Nucleus accumbens (tissue), 56 donors: ENCODE data around the gene PLPP4.
A peak's percentile ranks its signal among the peaks of the same experiment; 100 is the strongest.
"Not testable (repeated sequence)": the region's sequence is repeated elsewhere in the genome, so short reads cannot be mapped to it uniquely, and the experiment has no call there.

Source experiments
- DNase-seq, 56 donors: peaks; one replicate each; lab custom pipeline; 2025; lab: John Stamatoyannopoulos, UW

The PLPP4 gene

DNA sequence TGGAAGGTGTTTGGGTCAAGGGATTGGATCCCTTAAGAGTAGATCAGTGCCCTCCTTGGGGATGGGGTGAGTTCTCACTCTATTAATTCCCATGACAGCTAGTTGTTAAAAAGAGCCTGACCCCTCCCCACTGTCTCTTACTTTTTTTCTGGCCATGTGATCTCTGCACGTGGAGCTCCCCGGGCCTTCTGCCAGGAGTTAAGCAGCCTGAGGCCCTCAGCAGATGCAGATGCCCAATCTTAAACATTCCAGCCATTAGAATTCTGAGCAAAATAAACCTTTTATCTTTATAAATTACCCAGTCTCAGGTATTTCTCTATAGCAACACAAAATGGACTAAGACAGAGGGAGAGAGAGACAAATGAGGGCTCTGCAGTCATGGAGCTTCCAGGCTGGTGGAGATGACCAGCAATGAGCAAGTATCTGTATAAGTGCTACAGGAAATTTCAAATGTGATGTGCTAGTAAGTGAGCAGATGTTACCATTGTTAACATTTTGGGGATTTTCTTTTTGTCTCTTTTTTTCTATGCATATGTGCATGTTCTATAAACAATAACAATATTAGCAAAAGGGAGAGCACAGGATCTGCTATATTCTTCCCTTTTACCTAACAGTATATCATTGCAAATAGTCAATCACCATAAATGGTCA lies 26.7 kb downstream of the PLPP4 start:
- no peak for DNase-seq

DNA sequence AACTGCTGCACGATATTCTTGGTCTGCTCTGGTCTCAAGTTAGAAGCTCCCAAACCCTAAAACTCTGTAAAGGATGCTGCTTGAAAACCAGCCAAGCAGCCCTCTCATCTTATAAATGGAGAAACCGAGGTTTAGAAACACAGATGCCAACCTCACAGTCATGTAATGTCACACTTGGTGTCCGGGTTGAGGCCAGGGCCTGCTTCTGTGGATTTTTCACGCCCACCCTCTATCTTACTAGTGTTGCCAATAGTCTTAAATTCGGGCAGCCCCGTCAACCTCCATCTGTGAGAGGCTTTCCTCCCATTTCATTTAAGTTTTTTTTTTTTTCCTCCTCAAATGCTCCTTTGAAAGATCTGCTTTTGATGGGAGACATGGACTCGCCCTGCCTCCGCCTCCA lies 28.9 kb downstream of the PLPP4 start:
- DNase-seq, result no peak

DNA sequence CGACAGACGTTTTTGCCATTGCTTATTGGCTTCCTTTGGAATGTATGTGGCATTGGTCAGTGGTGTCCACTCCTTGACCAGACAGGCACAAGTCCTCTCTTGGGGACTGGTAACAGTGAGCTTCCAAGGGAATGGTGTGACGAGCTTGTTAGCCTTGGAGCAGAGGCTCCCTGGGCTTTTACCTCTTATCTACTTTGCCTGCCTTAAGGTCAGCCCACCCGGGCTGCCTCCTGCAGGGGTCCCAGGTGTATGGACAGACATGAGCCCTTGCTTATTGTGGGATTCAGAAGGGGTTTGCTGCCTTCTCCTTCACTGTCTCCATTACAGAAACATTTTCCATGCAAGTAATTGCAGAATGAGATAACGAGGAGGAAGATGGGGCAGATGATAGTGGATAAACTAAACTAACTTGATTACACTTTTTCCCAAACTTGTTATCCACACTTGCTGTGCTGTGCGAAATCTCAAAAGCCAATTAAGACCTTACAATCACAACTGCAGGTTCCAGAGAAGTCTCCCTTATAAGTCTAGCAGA lies 29.7 kb downstream of the PLPP4 start:
- no peak for DNase-seq

DNA sequence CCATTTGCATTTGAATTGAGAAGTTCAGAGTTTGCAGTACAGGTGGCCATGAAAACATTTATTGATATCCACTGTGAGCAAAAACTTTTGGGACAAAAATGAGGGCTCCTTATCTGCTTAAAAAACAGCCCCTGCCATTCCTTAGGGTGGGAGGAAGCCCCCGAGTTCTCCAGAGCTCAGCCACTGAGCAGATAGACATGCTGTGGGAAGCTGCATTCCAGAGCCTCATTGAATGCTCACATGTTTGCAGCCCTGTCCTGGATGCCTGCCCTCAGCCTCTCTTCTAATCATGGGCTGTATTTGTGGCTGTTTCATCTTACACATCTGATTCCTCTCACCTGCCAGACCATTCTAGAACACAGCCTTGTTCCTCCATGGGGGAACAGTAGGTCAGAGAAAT lies 33.3 kb downstream of the PLPP4 start:
- no peak for DNase-seq

DNA sequence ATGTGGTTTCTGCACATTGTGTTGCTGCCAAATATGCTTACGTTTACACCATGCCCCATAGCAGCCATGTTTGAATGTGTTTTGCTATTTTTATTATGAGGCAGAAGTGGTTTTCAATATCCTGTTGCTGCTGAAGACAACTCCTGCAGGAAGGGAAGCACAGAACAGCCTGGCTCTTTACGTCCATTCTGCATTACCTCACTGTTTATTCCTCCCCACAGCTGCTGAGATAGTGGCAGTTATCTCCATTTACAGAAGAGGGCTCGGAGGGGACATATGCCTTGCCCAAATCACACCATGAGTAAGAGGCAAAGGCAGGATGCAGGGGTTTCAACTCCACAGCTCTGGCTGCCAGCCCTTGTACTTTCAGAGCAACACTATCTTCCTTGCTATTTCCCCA lies 35.3 kb downstream of the PLPP4 start:
- no peak for DNase-seq

DNA sequence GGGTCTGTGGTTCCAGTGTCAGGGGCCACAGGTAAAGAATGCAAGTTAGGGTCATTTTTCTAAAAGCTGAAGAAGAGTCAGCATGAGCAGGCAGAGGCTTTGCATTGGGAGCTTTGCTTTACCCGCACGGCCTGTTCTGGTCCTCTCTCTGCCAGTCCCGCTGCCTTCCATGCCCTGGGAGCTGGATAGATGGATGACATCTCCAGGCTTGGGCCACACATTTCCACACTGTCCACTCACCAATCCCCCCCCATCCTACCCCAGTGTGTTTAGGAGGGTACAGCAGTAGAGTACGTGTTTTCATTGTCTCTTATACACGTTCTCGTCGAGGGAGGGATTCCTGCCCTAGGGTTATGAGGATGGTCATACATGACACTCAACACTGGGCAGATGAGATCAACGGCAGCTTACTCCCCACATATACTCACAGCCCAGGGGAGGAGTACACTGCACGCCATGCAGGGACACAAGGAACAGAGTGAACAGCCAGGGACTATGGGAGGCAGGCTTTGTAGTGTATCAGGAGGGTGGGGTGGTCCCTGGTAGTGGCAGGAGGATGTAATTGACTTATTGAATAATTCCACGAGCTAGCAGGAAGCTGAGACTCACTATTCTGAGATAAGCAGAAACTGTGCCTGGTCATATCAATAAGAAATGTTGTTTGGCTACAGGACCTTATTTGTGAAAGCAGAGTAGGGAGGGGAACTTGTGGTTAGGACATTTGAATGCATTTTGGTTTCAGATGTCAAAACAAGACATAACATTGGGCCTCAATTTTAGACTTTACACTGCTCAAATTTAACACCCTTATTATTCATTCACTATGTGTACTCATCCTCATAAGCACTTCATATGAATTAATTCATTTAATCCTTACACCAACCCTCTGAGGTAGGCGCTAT lies 36.6 kb downstream of the PLPP4 start:
- no peak for DNase-seq

DNA sequence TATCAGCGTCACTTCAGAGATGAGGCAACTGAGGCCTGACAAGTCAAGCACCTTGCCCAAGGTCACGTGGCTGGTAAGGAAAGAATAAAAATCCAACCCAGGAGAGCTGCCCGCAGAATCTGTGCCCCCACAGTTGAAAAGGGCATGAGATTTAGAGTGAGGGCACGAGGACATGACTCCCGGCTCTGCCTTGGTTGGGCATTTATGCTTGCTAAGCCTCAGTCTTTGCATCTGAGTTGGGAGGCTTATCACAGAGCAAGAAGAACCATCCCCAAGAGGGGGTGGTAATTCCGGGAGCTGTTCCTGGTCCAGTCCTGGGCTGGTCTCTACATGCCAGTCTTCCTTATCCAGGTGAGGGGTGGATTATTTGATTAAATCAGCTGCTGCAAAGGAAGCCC lies 37.3 kb downstream of the PLPP4 start:
- no peak for DNase-seq

DNA sequence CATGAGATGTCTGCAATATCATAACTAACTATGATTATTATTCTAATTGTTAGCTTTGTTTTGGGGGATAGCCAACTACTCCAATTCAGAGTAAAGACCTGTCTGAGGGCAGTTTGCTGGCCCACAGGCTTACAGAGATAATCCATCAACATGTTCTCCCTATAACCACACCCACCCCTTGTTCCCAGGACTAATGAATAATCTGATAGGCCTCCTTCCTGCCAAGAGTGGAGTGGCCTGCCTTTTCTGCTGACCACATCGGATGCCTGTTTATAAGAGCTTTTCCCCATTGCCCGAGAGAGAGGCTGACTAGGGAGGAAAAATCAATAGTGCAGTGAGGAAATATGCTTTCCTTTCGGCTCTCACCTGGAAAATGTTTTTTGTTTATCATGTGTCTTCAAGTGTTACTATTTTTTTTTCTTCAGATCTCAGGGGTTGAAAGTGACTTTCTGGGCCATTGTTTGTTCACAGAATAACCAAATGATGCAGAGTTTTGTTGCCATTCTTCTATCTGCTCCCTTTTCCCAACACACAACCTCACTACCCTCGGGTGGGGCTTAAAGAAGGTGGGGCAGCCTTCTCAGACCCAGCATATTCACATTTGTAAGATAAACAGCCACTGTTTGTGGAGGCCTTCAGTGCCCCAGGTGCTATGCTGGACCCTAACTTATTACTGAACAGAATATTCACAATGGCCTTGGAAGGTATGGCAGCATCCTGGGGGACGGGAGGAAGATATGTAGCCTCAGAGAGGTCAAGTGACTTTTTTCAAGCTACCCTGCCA lies 38.4 kb downstream of the PLPP4 start:
- no peak for DNase-seq

DNA sequence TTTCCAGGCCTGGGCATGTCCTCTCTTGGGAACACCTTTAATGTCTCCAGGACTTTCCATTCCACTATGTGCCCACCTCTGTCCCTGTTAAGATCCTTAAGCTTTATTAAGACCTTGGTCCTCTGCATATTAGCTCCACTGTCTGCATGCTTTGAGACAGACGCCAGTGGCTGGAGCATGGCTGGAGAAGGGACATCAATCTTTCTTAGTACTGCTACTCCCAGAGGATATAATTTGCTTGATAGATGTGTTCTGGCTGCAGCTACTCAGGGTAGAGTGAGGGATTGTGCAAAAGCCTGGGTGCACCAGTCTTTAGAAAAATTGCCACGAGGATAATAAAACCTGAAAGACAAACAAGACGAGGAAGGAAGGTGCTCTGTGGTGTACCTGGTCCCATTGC lies 42.9 kb downstream of the PLPP4 start:
- no peak for DNase-seq

DNA sequence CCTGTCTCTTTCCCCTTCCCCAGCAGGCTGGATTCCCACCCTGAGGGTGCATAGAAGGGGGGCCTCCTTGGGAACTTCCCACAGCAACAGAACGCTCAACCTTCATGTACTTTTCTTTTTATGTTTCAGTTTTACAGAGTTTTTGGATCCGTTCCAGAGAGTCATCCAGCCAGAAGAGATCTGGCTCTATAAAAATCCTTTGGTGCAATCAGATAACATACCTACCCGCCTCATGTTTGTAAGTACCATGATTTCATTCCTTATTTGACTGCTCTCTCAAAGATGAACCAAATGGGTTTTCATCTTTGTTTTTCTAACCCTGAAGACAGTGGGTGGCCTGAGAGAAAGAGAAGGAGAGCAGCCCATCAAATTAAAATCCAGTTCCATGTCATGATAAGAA lies 46.7 kb downstream of the PLPP4 start:
- no peak for DNase-seq

DNA sequence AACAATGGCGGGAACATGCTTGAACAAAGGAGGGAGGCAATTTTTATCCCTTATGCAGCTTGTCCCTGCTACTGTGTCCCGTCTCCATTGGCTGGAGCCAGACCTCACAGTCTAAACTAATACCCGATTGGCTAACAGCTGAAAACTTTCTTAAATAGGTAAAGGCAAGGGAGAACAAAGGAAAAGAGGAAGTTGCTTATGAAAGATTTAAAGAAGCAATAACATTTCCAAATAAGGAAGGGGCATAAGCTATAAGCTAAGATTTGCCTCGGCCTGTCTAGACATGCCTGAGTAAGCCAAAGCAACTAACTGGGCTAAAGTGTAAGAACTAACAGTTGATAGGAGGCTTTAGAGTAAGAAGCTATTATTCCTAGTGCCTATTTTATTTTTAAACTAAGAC lies 47.2 kb downstream of the PLPP4 start:
- not testable (repeated sequence) for DNase-seq

DNA sequence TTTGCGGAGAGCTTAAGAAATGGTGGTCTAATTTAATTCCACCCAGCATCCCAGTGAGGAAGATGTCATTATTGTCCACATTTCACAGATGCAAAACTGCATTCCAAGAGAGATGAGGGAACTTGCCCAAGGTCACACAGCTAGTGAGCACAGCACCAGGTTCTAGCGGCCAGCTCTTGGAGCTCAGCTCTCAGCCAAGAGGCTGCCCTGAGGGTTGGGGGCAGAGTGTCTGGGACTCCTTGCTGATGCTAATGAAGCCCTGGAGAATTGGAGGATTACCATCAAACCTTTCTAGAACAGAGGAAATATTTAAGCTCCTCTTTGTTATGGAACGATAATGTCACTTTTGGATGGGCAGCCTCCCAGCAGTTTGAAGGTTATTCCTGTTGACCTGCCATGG lies 48.0 kb downstream of the PLPP4 start:
- peak in 5 of 56 donors; percentile 2 to 30 (median 17) for DNase-seq

DNA sequence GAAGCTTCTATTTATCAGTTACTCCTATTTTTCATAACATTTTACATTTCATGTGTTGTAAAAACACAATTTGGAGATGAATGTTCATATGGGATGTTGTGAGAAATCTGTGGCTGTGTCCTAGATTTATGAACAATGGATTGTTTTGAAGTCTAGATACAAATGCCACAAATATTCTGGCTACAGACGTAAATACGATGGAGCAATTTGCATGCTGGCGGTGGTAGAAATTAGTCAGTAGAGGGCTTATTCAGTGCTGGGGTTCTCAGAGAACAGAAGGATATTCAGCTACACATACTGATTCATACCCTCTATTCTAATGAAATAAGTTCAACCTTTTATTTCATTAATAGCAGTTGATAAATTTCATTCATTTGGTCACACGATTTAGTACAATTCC lies 48.8 kb downstream of the PLPP4 start:
- no peak for DNase-seq

DNA sequence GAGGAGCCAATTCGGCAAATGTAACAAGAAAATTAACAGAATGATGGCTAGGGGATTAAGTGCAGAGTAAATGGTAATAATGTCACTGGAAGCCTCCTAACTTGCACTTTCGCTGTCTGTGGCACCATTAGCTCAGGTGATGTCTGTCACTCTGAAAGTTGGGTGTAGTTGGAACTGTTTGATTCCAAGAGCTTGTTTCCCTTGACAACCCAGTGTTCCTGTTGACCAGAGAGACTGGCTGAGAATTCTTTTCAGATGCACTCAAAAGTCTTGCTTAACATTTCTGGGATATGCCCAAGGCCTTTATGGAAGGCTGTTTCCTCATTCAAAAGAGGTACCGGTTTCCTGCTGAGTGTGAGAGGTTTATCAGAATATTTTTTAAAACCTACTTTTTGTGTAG lies 49.6 kb downstream of the PLPP4 start:
- DNase-seq, result no peak

DNA sequence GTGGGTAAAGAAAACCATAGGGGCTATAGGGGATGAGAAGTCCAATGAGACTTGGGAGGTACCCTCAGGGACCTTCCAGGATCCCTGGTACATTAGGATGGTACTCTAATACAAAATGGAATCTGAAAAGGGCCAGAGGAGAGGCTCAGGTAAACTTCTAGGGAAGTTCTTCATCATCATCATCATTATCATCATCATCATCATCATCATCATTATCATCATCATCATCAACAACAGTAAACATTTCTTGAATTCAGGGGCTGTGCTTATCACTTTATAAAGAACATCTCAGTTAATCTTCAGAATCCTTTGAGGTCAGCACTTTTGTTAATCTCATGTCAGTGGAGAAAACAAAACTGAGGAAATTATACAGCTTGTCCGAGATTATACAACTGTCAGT lies 50.1 kb downstream of the PLPP4 start:
- no peak for DNase-seq

DNA sequence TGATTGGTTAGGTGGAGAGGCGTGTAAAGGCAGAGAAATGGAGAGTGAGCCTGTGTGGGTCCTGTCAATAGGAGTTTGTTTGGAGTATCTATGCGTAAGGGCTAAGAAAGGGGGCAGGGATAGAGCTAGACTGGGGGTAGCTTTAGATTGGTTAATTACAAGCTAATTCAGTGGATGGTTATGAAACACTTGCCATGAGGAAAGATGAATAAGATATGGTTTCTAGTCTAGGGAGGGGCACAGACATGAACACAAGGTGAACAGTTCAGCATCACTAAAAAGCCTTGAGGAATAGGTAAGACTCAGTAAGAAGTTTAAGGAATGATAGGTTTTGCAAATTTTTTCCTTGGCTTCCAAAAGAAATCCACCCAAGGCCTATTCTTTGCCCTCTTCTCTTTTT lies 50.6 kb downstream of the PLPP4 start:
- DNase-seq, result no peak

DNA sequence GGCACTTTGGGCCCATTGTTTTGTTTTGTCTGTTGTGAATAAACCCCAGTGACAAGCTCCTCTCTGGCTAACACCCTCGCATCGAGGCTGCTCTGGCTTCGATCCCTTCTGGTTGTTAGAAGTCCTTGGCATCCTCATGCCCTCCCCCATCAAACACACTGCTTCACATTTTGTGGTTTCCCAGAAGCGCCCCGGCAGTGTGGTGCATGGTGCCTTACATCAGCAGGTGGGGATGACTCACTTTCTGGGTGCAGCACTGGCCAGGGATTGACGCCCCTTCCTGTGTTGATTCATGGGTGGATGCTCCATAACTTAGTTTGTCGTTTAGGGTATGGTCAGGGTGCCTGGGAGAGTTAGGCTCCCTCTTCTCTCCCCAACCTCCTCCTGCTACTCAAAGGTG lies 51.4 kb downstream of the PLPP4 start:
- DNase-seq, result peak in 4 of 56 donors; percentile 5 to 11 (median 6)

DNA sequence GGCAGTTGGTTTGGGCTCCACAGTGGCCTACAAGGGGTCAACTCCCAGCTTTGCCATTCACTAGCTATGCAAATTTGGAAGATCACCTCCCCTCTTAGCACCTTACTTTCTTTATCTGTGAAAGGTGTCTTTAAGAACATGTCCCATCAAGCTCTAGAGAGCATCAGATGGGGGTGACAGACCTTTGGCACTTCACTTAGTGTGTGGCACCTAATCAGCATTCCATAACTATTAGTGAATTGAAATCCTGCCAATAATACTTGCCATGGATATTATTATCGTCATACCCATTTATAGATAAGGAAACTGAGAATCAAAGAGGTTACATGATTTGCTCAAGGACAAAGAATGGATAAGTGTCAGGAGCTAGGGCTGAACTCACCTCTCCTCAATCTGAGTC lies 51.9 kb downstream of the PLPP4 start:
- no peak for DNase-seq

DNA sequence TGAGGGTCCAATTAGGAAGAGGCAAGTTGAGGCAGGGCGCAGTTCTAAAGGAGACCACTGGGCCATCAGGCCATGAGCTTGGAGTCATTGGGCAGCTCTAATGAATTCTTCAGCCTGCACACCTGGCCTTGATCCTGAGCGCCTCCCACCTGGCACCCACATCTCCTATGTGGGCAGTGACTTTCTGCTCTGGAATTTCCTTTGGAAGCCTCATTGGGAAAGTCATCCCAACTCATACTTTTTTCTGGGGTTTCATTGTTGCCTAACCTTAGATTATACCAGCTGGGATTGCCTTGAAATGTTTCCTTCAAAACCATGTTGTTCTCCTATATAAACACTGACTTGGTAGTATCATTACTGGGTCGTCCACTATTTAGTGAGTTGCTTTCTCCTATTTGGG lies 54.1 kb downstream of the PLPP4 start:
- no peak for DNase-seq

DNA sequence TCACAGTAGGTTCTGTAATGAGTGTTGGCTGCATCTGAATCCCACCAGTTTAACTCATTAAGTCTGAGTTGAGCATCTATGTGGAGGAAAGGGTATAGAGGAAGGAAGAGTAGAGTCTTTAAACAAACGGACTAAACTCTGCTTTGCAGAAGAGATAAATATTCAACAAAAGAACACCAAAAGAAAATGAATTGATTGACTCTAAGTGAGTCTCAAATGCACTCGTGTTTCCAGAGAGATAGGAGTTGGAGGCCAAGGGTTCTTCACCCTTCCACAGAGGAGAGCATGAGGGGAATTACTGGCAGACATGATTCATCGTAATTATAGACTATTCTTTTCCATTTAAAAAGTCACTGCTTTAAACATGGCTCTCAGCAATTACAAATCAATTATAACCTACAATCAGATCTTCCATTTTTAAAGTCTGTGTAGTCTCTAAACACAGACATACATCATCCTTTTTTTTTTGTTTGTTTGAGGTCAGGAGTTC lies 56.3 kb downstream of the PLPP4 start:
- no peak for DNase-seq

DNA sequence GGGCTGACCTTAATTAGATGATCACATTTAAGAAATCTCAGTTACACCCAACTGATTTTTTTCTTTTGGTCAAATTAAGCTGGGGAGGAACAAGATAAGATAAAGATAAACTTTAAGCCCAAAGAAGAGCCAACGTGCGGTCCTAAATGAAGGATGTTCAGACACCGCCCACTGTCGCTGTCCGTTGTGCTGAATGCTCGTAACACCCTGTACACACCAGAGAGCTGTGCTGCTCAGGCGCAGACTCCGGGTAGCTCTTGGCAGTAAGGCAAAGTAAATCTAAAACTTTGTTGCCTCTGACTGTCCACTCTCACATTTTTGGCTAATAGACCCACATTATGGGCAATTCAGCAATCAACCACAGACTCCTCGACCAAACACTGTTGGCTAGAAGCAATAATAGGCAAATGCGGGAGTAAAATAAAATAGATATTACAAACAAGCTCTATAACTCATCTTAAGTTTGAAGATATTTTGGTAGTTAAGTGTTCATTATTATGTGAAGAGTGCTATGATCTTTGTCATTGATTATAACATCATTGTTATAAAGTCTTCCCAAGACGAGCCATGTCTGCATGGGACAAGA lies 57.1 kb downstream of the PLPP4 start:
- no peak for DNase-seq
